Activated gamma-delta T cell (primary cell): ENCODE results near the gene TFEB.

Source experiments
- DNase-seq: peaks from one replicate; lab custom pipeline; 2025; lab: John Stamatoyannopoulos, UW

Gene TFEB

DNA sequence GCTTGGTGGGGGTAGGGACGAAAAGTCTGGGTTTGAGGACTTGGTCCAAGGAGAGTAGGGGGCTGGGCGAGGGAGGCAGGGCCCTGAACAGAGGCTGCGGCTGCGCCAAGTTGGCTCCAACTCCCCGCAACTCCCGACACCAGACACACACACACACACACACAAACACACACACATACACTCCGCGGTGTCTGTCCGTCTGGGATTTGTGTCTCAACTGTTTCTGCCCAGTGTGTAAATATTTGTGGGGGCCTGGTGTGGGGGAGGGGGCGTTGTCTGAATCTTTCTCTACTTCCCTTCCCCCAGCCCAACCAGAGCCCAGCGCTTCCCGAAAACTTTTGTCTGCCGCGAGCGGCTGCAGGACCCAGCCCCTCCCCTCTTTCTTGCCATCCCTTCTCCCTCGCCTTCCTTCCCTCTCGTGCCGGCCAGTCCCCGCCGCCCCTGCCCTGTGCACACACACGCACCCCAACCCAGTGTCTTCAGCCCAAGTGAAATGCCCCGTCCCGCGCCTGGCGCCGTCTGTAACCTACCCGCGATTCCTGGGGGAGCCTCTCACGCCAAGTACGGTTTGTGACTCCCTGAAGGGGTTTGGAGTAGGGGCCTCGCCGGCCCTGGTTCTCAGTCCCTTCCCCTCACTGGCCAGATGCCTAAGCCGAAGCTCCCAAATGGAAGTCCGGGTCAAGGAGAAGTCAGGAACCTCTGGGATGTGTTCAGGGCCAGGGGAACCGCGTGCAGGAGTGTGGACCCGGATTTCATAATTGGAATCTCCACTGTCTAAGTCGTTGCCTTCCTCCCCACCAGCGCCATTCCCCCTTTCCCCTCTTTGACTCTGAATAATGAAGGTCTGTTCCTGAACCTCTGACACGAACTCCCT, 96.2 kb downstream of the TFEB start:
- DNase-seq = no peak

DNA sequence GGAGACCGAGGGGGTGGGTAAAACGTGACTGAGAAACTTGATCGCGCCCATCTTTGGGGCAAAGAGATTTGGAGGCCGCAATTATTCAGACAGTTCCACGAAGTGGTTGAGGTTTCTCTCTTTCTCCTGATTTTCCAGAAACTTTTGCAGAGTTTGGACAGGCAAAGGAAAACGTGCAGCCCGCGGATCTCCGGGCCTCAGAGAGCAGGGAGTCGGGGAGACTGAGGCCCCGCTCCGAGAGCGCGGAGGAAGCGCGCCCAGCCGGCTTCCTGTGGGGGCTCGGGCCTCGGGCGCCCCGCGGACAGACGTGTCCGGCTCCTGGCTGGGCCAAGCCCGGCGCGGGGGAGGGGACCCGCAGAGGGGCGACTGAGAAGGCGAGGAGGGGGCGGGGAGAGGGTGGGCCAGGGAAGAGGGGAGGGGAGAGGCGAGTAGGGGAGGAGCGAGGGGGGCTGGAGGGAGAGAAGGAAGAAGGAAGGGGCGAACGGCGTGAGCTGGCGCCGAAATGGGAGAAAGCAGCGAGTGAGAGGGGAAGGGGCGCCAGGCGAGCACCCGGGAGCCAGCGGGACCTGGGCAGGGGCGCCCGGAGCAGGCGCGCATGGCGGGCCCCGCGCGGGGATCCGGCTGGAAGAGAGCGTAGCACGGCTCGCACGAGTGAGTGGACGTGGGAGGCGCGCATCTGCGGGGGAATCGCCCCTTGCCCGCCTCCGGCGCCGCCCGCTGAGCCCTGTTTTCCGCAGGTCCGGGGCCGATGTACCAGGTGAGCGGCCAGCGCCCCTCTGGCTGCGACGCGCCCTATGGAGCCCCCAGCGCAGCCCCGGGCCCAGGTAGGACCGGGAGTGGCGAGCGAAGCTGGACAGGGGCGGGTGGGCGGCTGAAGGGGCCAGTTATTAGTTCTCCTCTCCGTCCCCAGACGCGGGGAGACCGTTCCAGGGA, 97.1 kb downstream of the TFEB start, which contains the start of gene MDFI:
Gene MDFI, plus strand, starts transcription at position 467 of the 933 bp plus-strand sequence. Its CDS starts 282 bp downstream, at position 749.
- no peak for DNase-seq

DNA sequence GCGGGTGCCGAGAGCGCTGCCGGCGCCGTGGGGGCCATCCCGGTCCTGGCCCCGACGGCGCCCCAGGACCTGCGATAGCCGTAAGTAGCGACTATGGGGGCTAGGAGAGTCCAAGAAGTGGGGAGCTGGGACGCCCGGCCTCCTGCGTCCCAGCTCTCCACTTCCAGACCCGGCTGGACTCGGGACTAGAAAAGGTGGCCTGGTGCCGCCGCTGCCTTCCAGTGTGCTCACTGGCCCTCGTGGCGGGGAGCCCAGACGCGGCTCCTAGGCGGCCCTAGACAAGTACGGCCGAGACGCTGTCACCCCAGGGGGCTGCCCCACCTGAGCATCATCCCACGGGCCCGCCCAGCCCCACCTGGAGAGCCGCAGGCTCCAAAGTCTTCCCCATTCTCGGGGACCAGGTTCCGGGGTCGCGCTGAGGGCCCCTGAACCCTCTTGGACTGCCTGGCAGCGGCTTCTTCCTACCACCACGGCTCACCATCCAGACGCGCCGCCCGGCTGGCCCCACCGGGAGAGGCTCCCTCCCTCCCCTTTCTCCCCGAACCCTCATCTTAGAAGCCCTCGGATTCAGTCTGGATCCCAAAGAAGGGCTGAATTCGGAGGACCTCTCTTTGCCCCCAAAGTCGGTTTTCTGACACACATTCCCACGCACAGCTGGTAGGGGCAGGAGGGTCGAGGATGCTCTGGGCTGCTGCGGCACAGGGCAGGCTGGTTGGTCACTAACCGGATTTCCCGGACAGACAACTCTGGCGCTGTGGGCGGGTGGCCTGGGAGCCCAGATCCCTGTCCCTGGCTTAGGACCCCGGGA, 98.0 kb downstream of the TFEB start:
- no peak for DNase-seq

DNA sequence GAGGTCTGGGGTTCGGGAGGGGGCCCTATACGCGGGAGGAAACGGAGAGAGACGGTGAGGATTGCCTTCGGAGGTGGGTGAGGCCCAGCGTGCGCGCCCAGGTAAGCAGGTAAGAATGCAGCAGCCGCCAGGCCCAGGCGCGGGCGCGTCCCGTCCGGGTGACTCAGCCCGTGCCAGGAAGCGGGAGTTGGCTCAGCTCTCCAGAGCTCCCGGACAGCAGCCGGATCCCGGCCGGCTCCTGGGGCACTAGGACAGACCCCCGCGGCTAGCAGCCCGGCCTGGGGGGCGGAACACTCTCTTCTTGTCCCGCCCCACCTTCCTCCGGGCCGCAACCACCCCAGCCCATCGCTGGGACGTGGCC, 98.6 kb downstream of the TFEB start:
- DNase-seq = no peak

DNA sequence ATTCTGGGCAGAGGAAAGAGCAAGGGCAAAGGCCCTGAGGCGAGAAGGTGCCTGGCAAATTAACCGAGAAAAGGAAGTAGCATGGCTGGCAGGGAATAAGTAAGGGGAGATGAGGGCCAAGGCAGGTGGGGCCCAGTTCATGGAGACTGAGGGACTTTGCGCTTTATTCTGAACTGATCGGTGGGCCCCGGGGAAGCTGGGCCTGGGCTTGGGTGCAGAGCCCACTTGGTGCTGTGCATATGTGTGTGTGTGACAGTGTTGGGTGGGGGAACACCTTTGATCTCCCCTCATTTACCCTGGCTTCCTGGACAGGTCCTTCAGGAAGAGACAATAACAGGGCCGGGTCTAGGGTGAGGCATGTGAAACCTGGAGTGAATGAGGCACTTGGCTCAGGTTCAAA, 100.0 kb downstream of the TFEB start:
- no peak for DNase-seq

DNA sequence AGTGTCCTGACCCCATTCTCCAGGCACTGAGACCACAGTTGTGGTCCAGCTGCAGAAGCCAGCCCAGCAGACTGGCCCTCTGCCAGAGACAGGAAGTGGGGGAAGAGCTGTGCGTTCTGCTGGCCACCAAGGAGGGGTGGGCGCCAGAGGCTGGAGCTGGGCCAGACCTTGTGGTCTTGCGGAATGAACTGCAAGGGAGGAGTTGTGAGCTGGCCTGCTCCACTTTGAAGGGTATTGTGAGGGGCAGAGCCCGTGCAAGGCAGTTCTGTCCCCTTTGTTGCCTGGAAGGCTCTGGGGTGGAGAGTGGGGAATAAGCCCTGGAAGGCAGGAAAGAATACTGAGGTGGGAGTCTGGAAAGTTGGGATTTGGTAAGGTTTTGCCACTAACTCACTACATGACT, 100.8 kb downstream of the TFEB start:
- DNase-seq = no peak
